GM13976 (cell line): ENCODE data around the gene SELPLG.

Experiments used
- DNase-seq: peaks from one replicate; pipeline ENCODE4 v3.0.0; 2012; ENCODE audit warnings: low spot score
- CTCF ChIP-seq: IDR thresholded peaks from 2 replicates; pipeline ENCODE4 v1.5.1; 2012; ENCODE audit warnings: borderline replicate concordance, mild to moderate bottlenecking; ENCODE audit not compliant: insufficient read depth; ENCODE audit errors: extremely low read depth, missing control alignments, control extremely low read depth
- in situ Hi-C: fragments of 300-500 bp; cut with MboI; formaldehyde crosslinking; loops from one replicate; pipeline ENCODE4 v1.12.0; 2022; ENCODE audit warnings: low sequenced_read_pairs, mixed read lengths, inconsistent platforms; ENCODE audit not compliant: unreplicated experiment

Gene SELPLG

GRCh38 chr12:108610336-108610815 is 23.3 kb downstream of the SELPLG start:
- in situ Hi-C loops = no loop called here

GRCh38 chr12:108609537-108610335 is 24.0 kb downstream of the SELPLG start:
- no peak for DNase-seq
- in situ Hi-C loops = no loop called here
- no peak for TF ChIP-seq CTCF

More at GRCh38 chr12:108610336-108610815, 23.3 kb downstream of the SELPLG start:
- DNase-seq = no peak
- TF ChIP-seq CTCF = no peak

GRCh38 chr12:108608616-108609015 is 25.1 kb downstream of the SELPLG start:
- in situ Hi-C loops = no loop called here
- TF ChIP-seq CTCF = no peak
- no peak for DNase-seq

GRCh38 chr12:108607981-108608600 is 25.6 kb downstream of the SELPLG start:
- no peak for TF ChIP-seq CTCF
- DNase-seq = no peak
- in situ Hi-C loops = no loop called here

GRCh38 chr12:108606492-108606891 is 27.2 kb downstream of the SELPLG start:
- in situ Hi-C loops = no loop called here
- DNase-seq = no peak
- no peak for TF ChIP-seq CTCF

GRCh38 chr12:108605690-108606406 is 27.8 kb downstream of the SELPLG start:
- no peak for DNase-seq
- in situ Hi-C loops = no loop called here
- no peak for TF ChIP-seq CTCF
